CD4-positive, alpha-beta T cell treated with Interleukin-21 for 1 hour (primary cell): ENCODE measurements around the gene MLLT6.
"Not testable (repeated sequence)": the region's sequence is repeated elsewhere in the genome, so short reads cannot be mapped to it uniquely, and the experiment has no call there.

Source experiments
- DNase-seq: peaks from one replicate; pipeline ENCODE4 v3.0.0-alpha.2; 2020

MLLT6 gene

DNA sequence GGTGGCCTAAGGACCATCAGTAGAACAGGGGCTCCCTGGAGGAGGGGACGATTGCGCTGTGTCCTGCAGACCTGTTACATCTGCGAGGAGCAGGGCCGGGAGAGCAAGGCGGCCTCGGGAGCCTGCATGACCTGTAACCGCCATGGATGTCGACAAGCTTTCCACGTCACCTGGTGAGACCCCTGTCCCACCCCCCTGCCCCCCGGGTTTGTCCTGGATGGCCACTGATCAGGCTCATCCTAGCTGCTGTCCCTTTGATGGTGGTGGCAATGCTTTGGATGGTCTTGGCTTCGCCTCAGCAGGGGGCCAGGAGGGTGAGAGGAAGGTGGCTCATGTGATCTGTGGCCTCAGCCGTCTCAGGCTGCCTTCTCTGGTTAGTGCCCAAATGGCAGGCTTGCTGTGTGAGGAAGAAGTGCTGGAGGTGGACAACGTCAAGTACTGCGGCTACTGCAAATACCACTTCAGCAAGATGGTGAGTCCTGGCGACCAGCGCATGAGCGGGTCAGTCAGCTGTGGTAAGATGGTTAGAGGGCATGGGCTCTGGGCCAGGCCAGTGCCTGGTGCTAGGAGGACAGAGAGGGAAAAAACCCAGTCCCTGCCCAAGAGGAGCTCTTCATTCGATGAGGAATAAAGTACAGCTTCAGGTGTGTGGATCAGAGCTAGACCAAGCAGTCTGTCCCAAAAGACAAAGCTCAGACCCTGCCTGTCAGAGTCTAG, 4.2 kb downstream of the MLLT6 start:
- no peak for DNase-seq

DNA sequence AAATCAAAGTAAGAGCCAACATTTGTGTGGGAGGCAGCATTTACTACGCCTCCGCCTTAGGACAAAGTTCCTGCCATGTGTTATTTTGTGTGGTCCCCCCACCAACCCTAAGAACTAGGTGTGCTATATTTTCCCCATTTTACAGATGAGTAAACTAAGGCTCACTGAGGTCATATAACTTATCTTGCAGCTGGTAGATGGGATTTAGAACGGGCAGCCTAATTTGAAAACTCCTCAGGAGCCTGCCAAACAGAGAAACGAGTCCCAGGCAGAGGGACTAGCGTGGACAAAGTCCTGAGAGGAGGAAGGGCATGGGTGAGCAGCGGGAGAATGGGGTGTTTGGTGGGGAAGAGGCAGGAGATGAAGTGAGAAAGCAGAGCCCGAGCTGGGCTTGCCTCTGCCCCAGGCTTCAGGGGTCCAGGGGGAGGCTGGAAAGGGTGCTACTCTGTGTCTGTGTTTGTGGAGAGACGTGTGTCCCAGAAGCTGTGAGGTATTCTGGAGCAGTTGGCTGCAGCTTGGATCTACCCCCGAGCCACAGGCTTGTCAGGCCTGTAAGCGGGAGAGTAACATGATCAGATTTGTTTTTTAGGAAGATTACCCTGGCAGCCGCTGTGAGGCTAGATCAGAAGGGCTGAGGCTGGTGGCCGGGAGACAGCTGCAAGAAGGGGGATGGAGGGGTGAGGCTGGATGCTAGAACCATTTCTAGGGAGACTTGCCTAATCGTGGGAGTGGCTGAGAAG, 5.0 kb downstream of the MLLT6 start:
- no peak for DNase-seq

DNA sequence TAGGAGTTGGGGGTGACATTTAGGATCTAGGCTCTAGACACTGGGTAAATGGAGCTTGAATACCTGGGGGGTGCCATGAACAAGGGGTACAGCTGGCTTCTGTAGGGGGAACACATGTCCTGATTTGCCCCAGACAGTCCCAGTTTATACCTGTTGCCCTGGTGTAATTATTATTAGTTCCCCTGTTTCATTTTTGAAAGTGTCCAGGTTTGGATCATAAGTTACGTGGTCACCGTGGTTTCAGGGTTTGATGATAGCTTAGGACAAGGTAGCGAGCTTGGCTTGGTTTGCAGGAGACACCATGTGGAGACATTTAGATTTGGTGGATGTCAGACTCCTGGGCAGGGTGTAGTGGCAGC, 5.5 kb downstream of the MLLT6 start:
- no peak for DNase-seq

DNA sequence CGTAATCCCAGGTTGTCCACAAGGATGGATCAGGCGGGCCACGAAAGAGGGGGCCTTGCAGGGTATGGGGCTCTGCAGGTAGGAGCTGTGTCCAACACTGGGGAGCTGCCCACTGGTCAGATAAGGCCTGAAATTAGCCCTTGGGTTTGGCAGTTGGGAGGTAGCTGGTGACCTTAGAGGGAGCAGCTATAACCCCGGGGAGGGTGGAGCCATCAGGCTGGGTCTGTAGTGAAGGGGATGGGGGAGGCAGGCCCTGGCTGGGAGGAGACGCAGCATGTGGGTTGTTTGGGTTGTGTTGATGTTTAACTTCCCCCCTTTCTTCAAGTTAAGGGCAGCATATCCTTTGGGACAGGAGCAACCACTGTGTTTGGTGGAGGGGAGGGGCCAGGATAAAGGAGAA, 5.9 kb downstream of the MLLT6 start:
- no peak for DNase-seq

DNA sequence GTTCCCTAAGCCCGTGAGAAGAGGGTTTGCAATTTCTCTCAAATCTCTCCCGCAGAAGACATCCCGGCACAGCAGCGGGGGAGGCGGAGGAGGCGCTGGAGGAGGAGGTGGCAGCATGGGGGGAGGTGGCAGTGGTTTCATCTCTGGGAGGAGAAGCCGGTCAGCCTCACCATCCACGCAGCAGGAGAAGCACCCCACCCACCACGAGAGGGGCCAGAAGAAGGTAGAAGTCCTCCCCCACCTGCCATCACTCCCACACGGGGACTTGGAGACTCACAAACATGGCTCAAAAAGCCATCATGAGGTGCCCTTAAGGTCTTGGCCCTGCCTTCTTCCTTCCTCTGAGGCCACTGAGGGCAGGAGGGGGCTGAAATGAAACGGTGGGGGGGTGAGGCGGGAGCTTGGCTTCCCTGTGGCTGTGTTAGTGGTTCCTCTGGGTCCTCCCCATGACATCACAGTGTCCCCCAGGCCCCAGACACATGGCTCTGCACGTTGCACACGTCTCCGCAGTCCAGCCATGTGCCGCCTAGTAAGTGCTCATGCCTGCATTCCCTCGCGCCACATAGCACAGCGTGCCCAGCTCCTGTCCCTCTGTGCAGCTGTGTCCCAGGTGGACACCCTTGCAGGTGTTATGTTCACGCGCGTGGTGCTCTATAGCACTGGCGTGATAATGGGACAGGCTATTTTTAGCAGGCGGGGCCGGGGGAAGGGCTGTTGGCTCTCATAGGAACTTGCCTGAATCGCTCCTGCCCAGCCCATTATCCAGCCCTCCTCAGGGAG, 6.9 kb downstream of the MLLT6 start:
- DNase-seq: no peak

DNA sequence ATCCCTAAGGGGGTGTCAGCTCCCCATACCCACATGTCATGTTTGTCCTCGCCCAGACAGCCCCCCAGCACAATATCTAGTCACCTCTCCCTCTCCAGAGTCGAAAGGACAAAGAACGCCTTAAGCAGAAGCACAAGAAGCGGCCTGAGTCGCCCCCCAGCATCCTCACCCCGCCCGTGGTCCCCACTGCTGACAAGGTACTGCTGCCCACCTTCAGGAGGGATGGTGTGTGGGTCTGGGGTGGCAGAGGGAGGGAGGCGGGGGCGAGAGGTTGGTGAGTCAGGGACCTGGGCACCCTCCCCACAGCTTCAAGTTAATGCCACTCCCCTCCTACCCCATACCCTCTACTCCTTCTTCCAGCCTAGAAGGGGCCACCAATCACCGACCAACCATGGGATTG, 7.5 kb downstream of the MLLT6 start:
- no peak for DNase-seq

DNA sequence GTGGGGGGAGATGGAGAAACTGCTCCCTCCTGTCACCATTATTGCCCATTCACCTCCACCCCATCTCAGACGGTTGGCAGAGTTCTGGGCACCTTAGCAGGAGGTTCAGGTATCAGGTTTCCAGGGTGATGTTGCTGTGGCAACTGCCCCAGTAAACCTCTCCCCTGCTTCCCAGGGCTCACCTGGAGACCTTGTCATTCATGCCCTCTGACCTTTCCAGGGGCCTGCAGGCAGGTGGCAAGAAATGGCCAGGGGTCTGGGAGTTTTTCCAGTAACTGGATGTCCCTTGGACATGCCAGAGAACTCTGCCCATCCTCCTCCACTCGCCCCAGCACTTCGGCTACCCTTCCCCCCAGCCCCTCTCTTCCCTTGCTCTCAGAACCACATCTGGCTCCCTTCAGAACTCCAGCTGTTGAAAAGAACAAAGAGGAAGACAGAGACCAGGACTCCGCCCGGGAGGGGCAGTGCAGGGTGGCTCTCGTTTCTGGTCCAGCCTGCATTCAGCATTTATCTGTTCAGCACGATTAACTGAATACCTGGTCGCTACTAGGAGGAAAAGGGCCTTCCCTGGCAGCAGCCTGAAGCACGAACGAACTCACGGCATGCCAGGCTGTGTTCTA, 8.5 kb downstream of the MLLT6 start:
- DNase-seq: no peak

DNA sequence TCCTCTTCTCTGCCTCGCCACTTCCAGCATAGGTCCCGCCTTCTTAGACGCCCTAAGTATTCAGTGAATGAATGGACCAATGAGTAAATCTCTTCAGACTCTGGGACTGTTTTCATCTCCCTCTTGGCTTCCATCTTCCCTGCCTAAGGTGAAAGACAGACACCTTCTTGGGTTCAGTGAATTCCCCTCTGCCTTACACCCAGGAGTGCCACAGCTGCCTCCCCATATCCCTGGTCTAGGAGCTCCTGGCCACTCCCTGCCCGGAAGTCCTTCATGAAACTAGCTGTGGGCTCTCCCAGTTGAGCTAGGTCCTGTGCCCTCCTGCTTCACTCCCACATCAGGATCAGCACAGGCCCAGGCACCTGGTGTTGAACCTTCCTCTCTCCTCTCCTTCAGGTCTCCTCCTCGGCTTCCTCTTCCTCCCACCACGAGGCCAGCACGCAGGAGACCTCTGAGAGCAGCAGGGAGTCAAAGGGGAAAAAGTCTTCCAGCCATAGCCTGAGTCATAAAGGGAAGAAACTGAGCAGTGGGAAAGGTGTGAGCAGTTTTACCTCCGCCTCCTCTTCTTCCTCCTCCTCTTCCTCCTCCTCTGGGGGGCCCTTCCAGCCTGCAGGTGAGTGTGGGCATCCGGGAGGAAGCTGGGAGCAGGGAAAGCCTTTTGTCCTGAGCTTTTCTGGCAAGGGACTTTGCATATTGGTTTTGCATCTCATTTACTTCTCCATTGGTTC, 10.3 kb downstream of the MLLT6 start:
- DNase-seq: no peak

DNA sequence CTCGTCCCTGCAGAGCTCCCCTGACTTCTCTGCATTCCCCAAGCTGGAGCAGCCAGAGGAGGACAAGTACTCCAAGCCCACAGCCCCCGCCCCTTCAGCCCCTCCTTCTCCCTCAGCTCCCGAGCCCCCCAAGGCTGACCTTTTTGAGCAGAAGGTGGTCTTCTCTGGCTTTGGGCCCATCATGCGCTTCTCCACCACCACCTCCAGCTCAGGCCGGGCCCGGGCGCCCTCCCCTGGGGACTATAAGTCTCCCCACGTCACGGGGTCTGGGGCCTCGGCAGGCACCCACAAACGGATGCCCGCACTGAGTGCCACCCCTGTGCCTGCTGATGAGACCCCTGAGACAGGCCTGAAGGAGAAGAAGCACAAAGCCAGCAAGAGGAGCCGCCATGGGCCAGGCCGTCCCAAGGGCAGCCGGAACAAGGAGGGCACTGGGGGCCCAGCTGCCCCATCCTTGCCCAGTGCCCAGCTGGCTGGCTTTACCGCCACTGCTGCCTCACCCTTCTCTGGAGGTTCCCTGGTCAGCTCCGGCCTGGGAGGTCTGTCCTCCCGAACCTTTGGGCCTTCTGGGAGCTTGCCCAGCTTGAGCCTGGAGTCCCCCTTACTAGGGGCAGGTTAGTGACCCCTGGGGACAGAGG, 11.4 kb downstream of the MLLT6 start:
- no peak for DNase-seq

DNA sequence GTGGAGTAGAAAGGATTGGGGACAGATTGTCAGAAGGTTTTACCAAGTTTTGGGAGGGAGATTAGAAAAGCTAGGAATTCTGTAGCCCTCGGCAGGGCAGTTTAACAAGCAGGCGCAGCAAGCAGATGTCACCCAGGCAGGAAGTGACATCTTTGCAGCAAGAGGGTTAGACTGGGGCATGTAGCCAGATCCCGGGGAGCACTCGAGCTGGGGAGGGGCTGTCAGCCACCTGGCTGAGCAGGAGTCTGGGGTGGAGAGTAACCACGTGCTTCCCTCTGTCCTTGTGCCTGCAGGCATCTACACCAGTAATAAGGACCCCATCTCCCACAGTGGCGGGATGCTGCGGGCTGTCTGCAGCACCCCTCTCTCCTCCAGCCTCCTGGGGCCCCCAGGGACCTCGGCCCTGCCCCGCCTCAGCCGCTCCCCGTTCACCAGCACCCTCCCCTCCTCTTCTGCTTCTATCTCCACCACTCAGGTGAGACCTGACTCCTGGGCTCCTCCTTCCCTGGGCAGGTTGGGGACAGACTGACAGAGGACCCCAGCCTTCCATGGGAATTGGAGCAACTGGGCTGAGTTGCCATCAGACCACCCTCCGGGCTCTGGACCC, 12.2 kb downstream of the MLLT6 start:
- no peak for DNase-seq

DNA sequence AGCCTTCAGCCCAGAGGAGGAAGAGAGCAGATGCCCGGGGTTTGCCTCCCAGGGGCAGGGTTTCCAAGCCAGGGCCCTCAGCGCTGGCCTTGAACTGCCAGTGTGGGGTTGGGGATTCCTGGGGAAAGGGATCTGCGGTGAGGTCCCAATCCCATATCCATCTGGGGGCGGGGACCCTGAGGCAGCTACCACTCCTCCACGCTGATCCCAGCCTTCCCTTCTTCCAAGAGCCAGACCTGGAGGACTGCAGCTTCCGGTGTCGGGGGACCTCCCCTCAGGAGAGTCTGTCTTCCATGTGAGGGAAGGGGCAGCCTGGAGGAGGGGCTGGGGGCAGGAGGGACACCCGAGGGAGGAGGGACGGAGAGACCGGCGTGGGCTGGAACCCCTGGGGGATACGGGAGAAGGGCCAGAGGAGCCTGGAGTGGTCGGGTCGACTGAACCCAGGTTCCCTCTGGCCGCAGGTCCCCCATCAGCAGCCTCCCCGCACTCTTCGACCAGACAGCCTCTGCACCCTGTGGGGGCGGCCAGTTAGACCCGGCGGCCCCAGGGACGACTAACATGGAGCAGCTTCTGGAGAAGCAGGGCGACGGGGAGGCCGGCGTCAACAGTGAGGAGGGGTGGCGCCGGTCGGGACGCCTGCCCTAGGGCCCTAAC, 14.3 kb downstream of the MLLT6 start:
- DNase-seq: no peak

DNA sequence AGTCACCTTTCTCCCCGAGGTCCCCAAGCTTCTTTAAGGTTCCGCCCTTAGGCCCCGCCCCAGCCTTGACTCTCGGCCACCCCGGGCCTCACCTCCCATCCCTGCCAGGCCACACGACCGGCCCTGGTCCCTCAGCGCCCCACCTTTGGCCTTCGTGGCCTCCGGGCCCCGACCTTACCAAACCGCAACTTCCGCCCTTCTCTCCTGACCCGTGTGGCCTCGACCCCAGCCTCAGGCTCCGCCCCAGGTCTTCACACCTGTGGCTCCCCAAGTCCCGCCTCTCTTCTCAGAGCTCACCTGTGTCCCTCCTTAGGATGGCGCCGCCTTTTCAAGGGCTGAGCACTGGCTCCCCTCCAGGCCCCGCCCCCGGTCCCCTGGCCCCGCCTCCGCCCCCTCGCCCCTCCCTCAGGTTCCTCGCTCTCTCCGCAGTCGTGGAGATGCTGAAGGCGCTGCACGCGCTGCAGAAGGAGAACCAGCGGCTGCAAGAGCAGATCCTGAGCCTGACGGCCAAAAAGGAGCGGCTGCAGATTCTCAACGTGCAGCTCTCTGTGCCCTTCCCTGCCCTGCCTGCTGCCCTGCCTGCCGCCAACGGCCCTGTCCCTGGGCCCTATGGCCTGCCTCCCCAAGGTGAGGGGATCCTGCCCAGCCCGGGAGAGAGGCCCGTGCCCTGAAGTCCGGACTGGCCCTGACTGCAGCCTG, 15.0 kb downstream of the MLLT6 start:
- DNase-seq: no peak

DNA sequence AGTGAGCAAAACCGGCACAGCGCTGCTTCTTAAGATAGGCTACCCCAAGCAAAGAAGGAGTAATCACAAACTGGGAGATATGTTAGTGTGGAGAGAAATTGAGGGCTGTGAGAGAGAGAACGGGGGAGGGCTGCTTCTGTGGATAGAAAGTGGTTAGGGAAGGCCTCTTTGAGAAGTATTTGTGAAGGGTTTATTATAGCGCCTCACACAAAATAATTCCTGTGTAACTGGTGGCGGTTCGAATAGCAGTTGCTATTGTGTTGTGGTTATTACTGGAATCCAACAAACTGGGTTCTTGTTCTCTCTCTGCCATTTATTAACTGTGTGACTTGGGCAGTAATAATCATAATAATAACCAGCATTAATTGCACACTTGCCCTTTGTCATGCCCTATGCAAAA, 15.9 kb downstream of the MLLT6 start:
- no peak for DNase-seq

DNA sequence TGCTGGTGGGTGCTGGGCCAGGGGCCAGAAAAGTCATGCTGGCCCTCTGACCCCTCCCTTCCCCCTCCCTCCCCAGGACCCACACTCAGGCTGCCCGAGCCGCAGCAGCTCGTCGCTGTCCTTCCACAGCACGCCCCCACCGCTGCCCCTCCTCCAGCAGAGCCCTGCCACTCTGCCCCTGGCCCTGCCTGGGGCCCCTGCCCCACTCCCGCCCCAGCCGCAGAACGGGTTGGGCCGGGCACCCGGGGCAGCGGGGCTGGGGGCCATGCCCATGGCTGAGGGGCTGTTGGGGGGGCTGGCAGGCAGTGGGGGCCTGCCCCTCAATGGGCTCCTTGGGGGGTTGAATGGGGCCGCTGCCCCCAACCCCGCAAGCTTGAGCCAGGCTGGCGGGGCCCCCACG, 16.7 kb downstream of the MLLT6 start:
- DNase-seq: no peak

DNA sequence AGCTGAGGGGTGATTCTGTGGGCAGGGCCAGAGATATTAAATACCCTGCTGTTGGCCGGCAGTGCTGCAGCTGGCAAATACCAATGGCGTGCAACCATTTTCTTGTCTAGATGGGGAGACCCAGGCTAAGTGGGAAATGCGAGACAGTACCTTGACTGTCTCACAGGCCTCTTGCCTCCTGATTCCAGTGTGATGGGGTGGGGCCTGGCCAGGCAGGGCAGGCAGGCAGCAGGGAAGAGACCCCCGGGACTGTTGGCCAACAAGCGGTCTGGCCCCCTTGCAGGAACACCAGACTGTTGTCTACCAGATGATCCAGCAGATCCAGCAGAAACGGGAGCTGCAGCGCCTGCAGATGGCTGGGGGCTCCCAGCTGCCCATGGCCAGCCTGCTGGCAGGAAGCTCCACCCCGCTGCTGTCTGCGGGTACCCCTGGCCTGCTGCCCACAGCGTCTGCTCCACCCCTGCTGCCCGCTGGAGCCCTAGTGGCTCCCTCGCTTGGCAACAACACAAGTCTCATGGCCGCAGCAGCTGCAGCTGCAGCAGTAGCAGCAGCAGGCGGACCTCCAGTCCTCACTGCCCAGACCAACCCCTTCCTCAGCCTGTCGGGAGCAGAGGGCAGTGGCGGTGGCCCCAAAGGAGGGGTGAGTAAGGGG, 19.4 kb downstream of the MLLT6 start:
- no peak for DNase-seq

DNA sequence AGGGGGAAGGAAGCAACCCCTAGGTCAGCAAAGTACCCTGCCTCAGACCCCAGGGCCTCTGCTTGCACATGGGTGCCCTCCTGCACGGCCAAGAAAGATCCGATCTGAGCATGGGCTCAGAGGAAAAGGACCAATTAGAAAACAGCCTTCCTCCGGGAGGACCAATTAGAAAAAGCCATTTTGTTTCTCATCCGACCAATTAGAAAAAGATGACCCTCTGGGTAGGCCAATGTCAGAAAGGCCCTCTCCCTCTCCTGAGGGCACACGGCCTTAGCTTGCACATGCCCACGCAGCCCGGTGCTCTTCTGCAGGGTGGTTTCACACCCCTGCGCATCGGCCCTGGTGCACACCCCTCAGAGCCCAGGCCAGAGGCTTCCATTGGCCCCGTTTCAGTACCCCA, 20.0 kb downstream of the MLLT6 start:
- no peak for DNase-seq

DNA sequence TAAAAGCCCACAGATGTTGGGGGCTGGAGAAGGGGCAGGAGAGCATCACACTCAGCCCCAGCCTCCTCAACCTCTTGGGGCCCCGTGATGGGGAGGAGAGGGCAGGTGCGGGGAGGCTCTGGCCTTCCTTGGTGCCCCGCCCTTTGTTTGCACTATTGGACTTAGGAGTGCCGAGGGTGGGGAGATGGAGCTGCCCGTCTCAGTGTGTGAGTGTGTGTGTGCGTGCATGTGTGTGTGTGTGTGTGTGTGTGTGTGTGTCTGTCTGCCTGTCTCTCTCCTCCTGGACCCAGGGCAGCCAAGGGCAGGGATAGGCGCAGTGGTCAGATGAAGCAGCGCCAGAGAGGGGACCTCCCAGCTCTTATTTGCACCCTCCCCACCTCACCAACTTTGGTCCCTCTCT, 21.1 kb downstream of the MLLT6 start:
- DNase-seq: not testable (repeated sequence)

DNA sequence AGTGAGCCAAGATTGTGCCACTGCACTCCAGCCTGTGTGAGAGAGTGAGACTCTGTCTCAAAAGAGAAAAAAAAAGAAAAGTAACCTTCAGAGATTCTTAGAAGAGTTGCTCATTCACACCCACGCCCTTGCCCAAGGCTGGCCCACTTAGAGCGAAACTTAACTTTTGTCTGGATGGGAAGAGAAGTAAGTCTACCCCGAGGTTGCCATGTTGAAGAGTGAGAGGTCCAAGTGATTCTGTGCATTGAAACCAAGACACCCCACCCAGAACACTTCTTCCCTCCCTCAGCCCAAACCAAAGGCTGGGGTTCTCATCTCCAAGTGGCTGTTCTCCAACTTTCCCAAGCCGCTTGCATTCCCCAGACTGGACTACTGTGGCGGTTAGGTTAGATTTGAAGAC, 22.7 kb downstream of the MLLT6 start:
- peak; percentile 73 for DNase-seq

DNA sequence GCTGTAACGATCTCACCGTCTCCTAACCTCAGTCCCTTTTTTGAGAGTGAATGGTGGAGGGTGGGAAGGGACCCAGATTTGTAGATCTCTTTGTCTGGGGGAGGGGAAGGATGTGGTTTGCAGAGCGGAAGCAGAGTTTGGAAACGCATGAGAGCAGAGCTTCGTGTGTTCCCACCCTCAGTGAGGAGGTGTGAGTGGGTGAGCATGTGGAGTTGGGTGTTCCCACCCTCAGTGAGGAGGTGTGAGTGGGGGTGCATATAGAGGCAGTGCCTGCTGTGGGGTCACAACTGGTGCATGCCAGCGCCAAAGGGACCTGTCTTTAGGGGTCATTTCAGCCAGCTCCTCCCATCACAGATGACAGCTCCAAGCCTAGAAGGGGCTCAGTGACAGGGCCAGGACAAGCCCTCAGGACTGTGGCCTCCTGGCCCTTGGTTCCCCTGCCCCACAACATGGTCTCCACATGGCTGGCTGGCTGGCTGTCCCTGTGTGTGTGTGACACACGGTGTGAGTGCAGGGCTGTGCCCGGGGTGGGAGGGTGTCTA, 23.3 kb downstream of the MLLT6 start:
- peak; percentile 86 for DNase-seq

DNA sequence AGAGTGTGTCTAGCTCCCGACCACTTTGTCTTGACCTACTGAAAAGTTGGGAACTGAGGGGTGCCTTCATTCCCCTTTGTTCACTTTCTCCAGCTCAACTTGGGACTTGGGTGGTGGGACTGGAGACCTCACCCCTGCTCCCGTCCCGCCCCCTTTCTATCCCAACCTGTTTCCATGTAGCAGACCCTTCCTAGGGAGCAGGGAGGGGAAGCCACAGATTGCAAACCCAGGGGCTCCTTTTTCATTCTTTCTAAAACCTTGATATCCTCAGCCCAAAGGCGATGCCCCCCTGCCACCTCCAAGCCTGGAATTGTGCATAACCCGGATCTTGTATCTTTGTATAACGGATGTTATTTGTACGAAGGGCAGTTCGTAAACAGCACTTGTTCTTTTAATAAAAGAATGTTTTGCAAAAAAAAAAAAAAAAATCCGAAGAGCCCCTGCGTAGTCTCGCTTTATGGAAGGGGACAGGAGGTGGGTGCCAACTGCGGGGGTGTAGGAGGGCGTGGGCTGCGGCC, 24.4 kb downstream of the MLLT6 start:
- no peak for DNase-seq
